Liver (tissue), 3 donors: ENCODE results near the gene FAM163A.

Experiments
- RAD21 ChIP-seq, 2 donors: IDR thresholded peaks; 2 replicates each; pipeline ENCODE4 v1.6.1; 2016; ENCODE audit warnings: antibody characterized with exemption in 2 of 2, mild to moderate bottlenecking in 2 of 2
- SP1 ChIP-seq: IDR thresholded peaks from 2 replicates; pipeline ENCODE4 v1.6.1; 2018; ENCODE audit warnings: antibody characterized with exemption, mild to moderate bottlenecking
- YY1 ChIP-seq: IDR thresholded peaks from 2 replicates; pipeline ENCODE4 v1.6.1; 2016; ENCODE audit warnings: antibody characterized with exemption, mild to moderate bottlenecking
- TF ChIP-seq, protein P1 (sequence below): fragments of 150-350 bp; IDR thresholded peaks from 2 replicates; pipeline ENCODE4 v1.5.1; 2017; ENCODE audit warnings: improper control_type of control experiment, low read depth, low read length; ENCODE audit not compliant: missing input control
- TF ChIP-seq, protein P2 (sequence below): IDR thresholded peaks from 2 replicates; pipeline ENCODE4 v1.6.1; 2016; ENCODE audit warnings: antibody characterized with exemption
- TF ChIP-seq, protein P3 (sequence below): IDR thresholded peaks from 2 replicates; pipeline ENCODE4 v1.6.1; 2016; ENCODE audit warnings: antibody characterized with exemption
- TF ChIP-seq, protein P4 (sequence below): IDR thresholded peaks from 2 replicates; pipeline ENCODE4 v1.6.1; 2016; ENCODE audit warnings: antibody characterized with exemption, mild to moderate bottlenecking
- TF ChIP-seq, protein P5 (sequence below): IDR thresholded peaks from 2 replicates; pipeline ENCODE4 v1.6.1; 2016; ENCODE audit warnings: antibody characterized with exemption
- donor health status: healthy.
- donor health status: healthy.

DNA sequence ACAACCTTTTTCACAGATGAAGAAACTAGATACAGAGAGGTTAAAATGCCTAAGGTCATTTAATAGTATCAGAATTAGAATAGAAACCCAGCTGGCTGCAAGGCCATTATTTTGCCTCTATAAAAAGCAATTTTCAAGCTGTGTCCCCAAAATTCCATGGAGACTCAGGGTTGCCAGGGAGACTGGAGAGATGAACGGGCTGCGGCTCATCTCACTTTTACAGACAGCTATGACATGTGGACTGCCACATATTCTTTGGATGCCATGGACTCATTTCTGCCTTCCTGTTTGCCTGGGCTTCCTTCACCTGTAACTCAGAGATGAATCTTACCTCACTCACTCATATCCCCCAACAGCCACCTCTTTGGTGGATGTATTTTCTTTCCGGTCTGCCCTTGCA is 117.6 kb downstream of the FAM163A start:
- TF ChIP-seq, protein P1, sequence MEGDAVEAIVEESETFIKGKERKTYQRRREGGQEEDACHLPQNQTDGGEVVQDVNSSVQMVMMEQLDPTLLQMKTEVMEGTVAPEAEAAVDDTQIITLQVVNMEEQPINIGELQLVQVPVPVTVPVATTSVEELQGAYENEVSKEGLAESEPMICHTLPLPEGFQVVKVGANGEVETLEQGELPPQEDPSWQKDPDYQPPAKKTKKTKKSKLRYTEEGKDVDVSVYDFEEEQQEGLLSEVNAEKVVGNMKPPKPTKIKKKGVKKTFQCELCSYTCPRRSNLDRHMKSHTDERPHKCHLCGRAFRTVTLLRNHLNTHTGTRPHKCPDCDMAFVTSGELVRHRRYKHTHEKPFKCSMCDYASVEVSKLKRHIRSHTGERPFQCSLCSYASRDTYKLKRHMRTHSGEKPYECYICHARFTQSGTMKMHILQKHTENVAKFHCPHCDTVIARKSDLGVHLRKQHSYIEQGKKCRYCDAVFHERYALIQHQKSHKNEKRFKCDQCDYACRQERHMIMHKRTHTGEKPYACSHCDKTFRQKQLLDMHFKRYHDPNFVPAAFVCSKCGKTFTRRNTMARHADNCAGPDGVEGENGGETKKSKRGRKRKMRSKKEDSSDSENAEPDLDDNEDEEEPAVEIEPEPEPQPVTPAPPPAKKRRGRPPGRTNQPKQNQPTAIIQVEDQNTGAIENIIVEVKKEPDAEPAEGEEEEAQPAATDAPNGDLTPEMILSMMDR = no peak
- TF ChIP-seq, protein P2, sequence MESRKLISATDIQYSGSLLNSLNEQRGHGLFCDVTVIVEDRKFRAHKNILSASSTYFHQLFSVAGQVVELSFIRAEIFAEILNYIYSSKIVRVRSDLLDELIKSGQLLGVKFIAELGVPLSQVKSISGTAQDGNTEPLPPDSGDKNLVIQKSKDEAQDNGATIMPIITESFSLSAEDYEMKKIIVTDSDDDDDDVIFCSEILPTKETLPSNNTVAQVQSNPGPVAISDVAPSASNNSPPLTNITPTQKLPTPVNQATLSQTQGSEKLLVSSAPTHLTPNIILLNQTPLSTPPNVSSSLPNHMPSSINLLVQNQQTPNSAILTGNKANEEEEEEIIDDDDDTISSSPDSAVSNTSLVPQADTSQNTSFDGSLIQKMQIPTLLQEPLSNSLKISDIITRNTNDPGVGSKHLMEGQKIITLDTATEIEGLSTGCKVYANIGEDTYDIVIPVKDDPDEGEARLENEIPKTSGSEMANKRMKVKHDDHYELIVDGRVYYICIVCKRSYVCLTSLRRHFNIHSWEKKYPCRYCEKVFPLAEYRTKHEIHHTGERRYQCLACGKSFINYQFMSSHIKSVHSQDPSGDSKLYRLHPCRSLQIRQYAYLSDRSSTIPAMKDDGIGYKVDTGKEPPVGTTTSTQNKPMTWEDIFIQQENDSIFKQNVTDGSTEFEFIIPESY = no peak
- no peak for TF ChIP-seq YY1
- TF ChIP-seq, protein P3, sequence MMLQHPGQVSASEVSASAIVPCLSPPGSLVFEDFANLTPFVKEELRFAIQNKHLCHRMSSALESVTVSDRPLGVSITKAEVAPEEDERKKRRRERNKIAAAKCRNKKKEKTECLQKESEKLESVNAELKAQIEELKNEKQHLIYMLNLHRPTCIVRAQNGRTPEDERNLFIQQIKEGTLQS = no peak
- TF ChIP-seq, protein P4, sequence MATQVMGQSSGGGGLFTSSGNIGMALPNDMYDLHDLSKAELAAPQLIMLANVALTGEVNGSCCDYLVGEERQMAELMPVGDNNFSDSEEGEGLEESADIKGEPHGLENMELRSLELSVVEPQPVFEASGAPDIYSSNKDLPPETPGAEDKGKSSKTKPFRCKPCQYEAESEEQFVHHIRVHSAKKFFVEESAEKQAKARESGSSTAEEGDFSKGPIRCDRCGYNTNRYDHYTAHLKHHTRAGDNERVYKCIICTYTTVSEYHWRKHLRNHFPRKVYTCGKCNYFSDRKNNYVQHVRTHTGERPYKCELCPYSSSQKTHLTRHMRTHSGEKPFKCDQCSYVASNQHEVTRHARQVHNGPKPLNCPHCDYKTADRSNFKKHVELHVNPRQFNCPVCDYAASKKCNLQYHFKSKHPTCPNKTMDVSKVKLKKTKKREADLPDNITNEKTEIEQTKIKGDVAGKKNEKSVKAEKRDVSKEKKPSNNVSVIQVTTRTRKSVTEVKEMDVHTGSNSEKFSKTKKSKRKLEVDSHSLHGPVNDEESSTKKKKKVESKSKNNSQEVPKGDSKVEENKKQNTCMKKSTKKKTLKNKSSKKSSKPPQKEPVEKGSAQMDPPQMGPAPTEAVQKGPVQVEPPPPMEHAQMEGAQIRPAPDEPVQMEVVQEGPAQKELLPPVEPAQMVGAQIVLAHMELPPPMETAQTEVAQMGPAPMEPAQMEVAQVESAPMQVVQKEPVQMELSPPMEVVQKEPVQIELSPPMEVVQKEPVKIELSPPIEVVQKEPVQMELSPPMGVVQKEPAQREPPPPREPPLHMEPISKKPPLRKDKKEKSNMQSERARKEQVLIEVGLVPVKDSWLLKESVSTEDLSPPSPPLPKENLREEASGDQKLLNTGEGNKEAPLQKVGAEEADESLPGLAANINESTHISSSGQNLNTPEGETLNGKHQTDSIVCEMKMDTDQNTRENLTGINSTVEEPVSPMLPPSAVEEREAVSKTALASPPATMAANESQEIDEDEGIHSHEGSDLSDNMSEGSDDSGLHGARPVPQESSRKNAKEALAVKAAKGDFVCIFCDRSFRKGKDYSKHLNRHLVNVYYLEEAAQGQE = no peak
- TF ChIP-seq, protein P5, sequence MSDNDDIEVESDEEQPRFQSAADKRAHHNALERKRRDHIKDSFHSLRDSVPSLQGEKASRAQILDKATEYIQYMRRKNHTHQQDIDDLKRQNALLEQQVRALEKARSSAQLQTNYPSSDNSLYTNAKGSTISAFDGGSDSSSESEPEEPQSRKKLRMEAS = no peak
- TF ChIP-seq SP1 = no peak
- no peak for TF ChIP-seq RAD21 (IDR thresholded peaks at IDR 0.05)
